ENCODE data around the gene ETHE1.

Gene ETHE1

GRCh38 chr19:43503501-43504425 is 23.2 kb downstream of the ETHE1 start:
- peak overlapping the region; percentile 82 for H3K4me3 ChIP-seq (ENCODE audit: low read depth, low read length)
- peak; percentile 97 for DNase-seq (ENCODE audit: low read depth)
- peak; percentile 25 for TF ChIP-seq CTCF (IDR thresholded peaks at IDR 0.05; ENCODE audit: insufficient read depth, low read depth, low read length, missing control alignments)

- DNase-seq (ENCODE audit: low read depth): no peak
- TF ChIP-seq CTCF (IDR thresholded peaks at IDR 0.05; ENCODE audit: insufficient read depth, low read depth, low read length, missing control alignments): no peak
- no peak overlapping the region for H3K4me3 ChIP-seq (ENCODE audit: low read depth, low read length)
These were observed 24.5 kb downstream of the ETHE1 start for GRCh38 chr19:43502419-43502976.

GRCh38 chr19:43501661-43502418 is 25.2 kb downstream of the ETHE1 start:
- H3K4me3 ChIP-seq (ENCODE audit: low read depth, low read length): no peak overlapping the region
- DNase-seq (ENCODE audit: low read depth): no peak
- no peak for TF ChIP-seq CTCF (IDR thresholded peaks at IDR 0.05; ENCODE audit: insufficient read depth, low read depth, low read length, missing control alignments)

GRCh38 chr19:43499042-43499441 is 28.0 kb downstream of the ETHE1 start:
- no peak for TF ChIP-seq CTCF (IDR thresholded peaks at IDR 0.05; ENCODE audit: insufficient read depth, low read depth, low read length, missing control alignments)
- H3K4me3 ChIP-seq (ENCODE audit: low read depth, low read length): no peak overlapping the region
- no peak for DNase-seq (ENCODE audit: low read depth)

- no peak overlapping the region for H3K4me3 ChIP-seq (ENCODE audit: low read depth, low read length)
- no peak for DNase-seq (ENCODE audit: low read depth)
- no peak for TF ChIP-seq CTCF (IDR thresholded peaks at IDR 0.05; ENCODE audit: insufficient read depth, low read depth, low read length, missing control alignments)
These were observed 28.7 kb downstream of the ETHE1 start for GRCh38 chr19:43498233-43498842.

GRCh38 chr19:43496960-43497359 is 30.0 kb downstream of the ETHE1 start:
- TF ChIP-seq CTCF (IDR thresholded peaks at IDR 0.05; ENCODE audit: insufficient read depth, low read depth, low read length, missing control alignments): no peak
- no peak for DNase-seq (ENCODE audit: low read depth)
- no peak overlapping the region for H3K4me3 ChIP-seq (ENCODE audit: low read depth, low read length)
